Measurements from ENCODE around the gene GK2.

GK2 gene

GRCh38 chr4:79408063-79408462 is at the start of gene GK2:
TSS of gene GK2 (minus strand) at chr4:79408228. CDS start at chr4:79408200, 28 bp downstream.
- Histone ChIP-seq H3K36me3 (ENCODE audit: control insufficient read depth, insufficient read depth, low read length) (no peaks in the 10 kb centered on the region), H3K9ac (ENCODE audit: low read depth, low read length) (no peak within 1 kb of the TSS), H3K4me1 (ENCODE audit: control insufficient read depth, insufficient read depth, low read length) (no peaks in the 10 kb centered on the region), H3K9me3 (ENCODE audit: control insufficient read depth, insufficient read depth, low read length) (no peaks in the 10 kb centered on the region), H3K4me3 (ENCODE audit: low read depth, low read length) (no peak within 1 kb of the TSS), H3K27me3 (ENCODE audit: control insufficient read depth, insufficient read depth, low read length) (no peaks in the 10 kb centered on the region)

- H3K9me3 ChIP-seq (ENCODE audit: control insufficient read depth, insufficient read depth, low read length), result no peaks in the 10 kb centered on the region
- H3K4me3 ChIP-seq (ENCODE audit: low read depth, low read length), result no peak overlapping the region
- H3K36me3 ChIP-seq (ENCODE audit: control insufficient read depth, insufficient read depth, low read length), result no peaks in the 10 kb centered on the region
- no peak overlapping the region for H3K9ac ChIP-seq (ENCODE audit: low read depth, low read length)
- H3K27me3 ChIP-seq (ENCODE audit: control insufficient read depth, insufficient read depth, low read length), result no peaks in the 10 kb centered on the region
- no peaks in the 10 kb centered on the region for H3K4me1 ChIP-seq (ENCODE audit: control insufficient read depth, insufficient read depth, low read length)
Measured at GRCh38 chr4:79455216-79455615, 47.2 kb upstream of the GK2 start.

- Histone ChIP-seq H3K27me3 (ENCODE audit: control insufficient read depth, insufficient read depth, low read length) (no peaks in the 10 kb centered on the region), H3K36me3 (ENCODE audit: control insufficient read depth, insufficient read depth, low read length) (no peaks in the 10 kb centered on the region), H3K4me3 (ENCODE audit: low read depth, low read length) (no peak overlapping the region), H3K9me3 (ENCODE audit: control insufficient read depth, insufficient read depth, low read length) (no peaks in the 10 kb centered on the region), H3K9ac (ENCODE audit: low read depth, low read length) (no peak overlapping the region), H3K4me1 (ENCODE audit: control insufficient read depth, insufficient read depth, low read length) (no peaks in the 10 kb centered on the region)
Measured at GRCh38 chr4:79454656-79455055, 46.6 kb upstream of the GK2 start.

GRCh38 chr4:79450053-79450452 is 42.0 kb upstream of the GK2 start:
- H3K36me3 ChIP-seq (ENCODE audit: control insufficient read depth, insufficient read depth, low read length), result no peaks in the 10 kb centered on the region
- no peak overlapping the region for H3K4me3 ChIP-seq (ENCODE audit: low read depth, low read length)
- H3K9ac ChIP-seq (ENCODE audit: low read depth, low read length), result no peak overlapping the region
- H3K27me3 ChIP-seq (ENCODE audit: control insufficient read depth, insufficient read depth, low read length), result no peaks in the 10 kb centered on the region
- peaks cover 3% of the 10 kb centered on the region for H3K4me1 ChIP-seq (ENCODE audit: control insufficient read depth, insufficient read depth, low read length)
- H3K9me3 ChIP-seq (ENCODE audit: control insufficient read depth, insufficient read depth, low read length), result no peaks in the 10 kb centered on the region

GRCh38 chr4:79446145-79446544 is 38.1 kb upstream of the GK2 start:
- Histone ChIP-seq H3K4me1 (ENCODE audit: control insufficient read depth, insufficient read depth, low read length) (peaks cover 3% of the 10 kb centered on the region), H3K36me3 (ENCODE audit: control insufficient read depth, insufficient read depth, low read length) (no peaks in the 10 kb centered on the region), H3K4me3 (ENCODE audit: low read depth, low read length) (no peak overlapping the region), H3K9ac (ENCODE audit: low read depth, low read length) (no peak overlapping the region), H3K27me3 (ENCODE audit: control insufficient read depth, insufficient read depth, low read length) (no peaks in the 10 kb centered on the region), H3K9me3 (ENCODE audit: control insufficient read depth, insufficient read depth, low read length) (no peaks in the 10 kb centered on the region)

GRCh38 chr4:79445371-79445781 is 37.3 kb upstream of the GK2 start:
- Histone ChIP-seq H3K4me3 (ENCODE audit: low read depth, low read length) (no peak overlapping the region), H3K4me1 (ENCODE audit: control insufficient read depth, insufficient read depth, low read length) (peaks cover 3% of the 10 kb centered on the region)

GRCh38 chr4:79442422-79442821 is 34.4 kb upstream of the GK2 start:
- no peak overlapping the region for H3K4me3 ChIP-seq (ENCODE audit: low read depth, low read length)
- H3K36me3 ChIP-seq (ENCODE audit: control insufficient read depth, insufficient read depth, low read length), result no peaks in the 10 kb centered on the region
- H3K9me3 ChIP-seq (ENCODE audit: control insufficient read depth, insufficient read depth, low read length), result no peaks in the 10 kb centered on the region
- peaks cover 3% of the 10 kb centered on the region for H3K4me1 ChIP-seq (ENCODE audit: control insufficient read depth, insufficient read depth, low read length)
- no peak overlapping the region for H3K9ac ChIP-seq (ENCODE audit: low read depth, low read length)
- H3K27me3 ChIP-seq (ENCODE audit: control insufficient read depth, insufficient read depth, low read length), result no peaks in the 10 kb centered on the region

More at GRCh38 chr4:79445371-79445781, 37.3 kb upstream of the GK2 start:
- Histone ChIP-seq H3K36me3 (ENCODE audit: control insufficient read depth, insufficient read depth, low read length) (no peaks in the 10 kb centered on the region), H3K9ac (ENCODE audit: low read depth, low read length) (no peak overlapping the region), H3K9me3 (ENCODE audit: control insufficient read depth, insufficient read depth, low read length) (no peaks in the 10 kb centered on the region), H3K27me3 (ENCODE audit: control insufficient read depth, insufficient read depth, low read length) (no peaks in the 10 kb centered on the region)

- H3K27me3 ChIP-seq (ENCODE audit: control insufficient read depth, insufficient read depth, low read length), result no peaks in the 10 kb centered on the region
- H3K36me3 ChIP-seq (ENCODE audit: control insufficient read depth, insufficient read depth, low read length), result no peaks in the 10 kb centered on the region
- H3K4me1 ChIP-seq (ENCODE audit: control insufficient read depth, insufficient read depth, low read length), result no peaks in the 10 kb centered on the region
- no peaks in the 10 kb centered on the region for H3K9me3 ChIP-seq (ENCODE audit: control insufficient read depth, insufficient read depth, low read length)
- H3K4me3 ChIP-seq (ENCODE audit: low read depth, low read length), result no peak overlapping the region
- no peak overlapping the region for H3K9ac ChIP-seq (ENCODE audit: low read depth, low read length)
Measured at GRCh38 chr4:79439489-79439888, 31.5 kb upstream of the GK2 start.

GRCh38 chr4:79431839-79432238 is 23.8 kb upstream of the GK2 start:
- no peak overlapping the region for H3K4me3 ChIP-seq (ENCODE audit: low read depth, low read length)
- H3K27me3 ChIP-seq (ENCODE audit: control insufficient read depth, insufficient read depth, low read length), result no peaks in the 10 kb centered on the region
- no peaks in the 10 kb centered on the region for H3K4me1 ChIP-seq (ENCODE audit: control insufficient read depth, insufficient read depth, low read length)
- no peaks in the 10 kb centered on the region for H3K36me3 ChIP-seq (ENCODE audit: control insufficient read depth, insufficient read depth, low read length)
- H3K9me3 ChIP-seq (ENCODE audit: control insufficient read depth, insufficient read depth, low read length), result no peaks in the 10 kb centered on the region
- no peak overlapping the region for H3K9ac ChIP-seq (ENCODE audit: low read depth, low read length)

- Histone ChIP-seq H3K9ac (ENCODE audit: low read depth, low read length) (no peak overlapping the region), H3K4me1 (ENCODE audit: control insufficient read depth, insufficient read depth, low read length) (no peaks in the 10 kb centered on the region), H3K27me3 (ENCODE audit: control insufficient read depth, insufficient read depth, low read length) (no peaks in the 10 kb centered on the region), H3K4me3 (ENCODE audit: low read depth, low read length) (no peak overlapping the region), H3K36me3 (ENCODE audit: control insufficient read depth, insufficient read depth, low read length) (no peaks in the 10 kb centered on the region), H3K9me3 (ENCODE audit: control insufficient read depth, insufficient read depth, low read length) (no peaks in the 10 kb centered on the region)
Measured at GRCh38 chr4:79429113-79429903, 21.3 kb upstream of the GK2 start.

- no peaks in the 10 kb centered on the region for H3K9me3 ChIP-seq (ENCODE audit: control insufficient read depth, insufficient read depth, low read length)
Measured at GRCh38 chr4:79426989-79427388, 19.0 kb upstream of the GK2 start.

GRCh38 chr4:79425586-79425985 is 17.6 kb upstream of the GK2 start:
- Histone ChIP-seq H3K4me1 (ENCODE audit: control insufficient read depth, insufficient read depth, low read length) (no peaks in the 10 kb centered on the region), H3K9ac (ENCODE audit: low read depth, low read length) (no peak overlapping the region), H3K36me3 (ENCODE audit: control insufficient read depth, insufficient read depth, low read length) (no peaks in the 10 kb centered on the region), H3K27me3 (ENCODE audit: control insufficient read depth, insufficient read depth, low read length) (no peaks in the 10 kb centered on the region), H3K4me3 (ENCODE audit: low read depth, low read length) (no peak overlapping the region), H3K9me3 (ENCODE audit: control insufficient read depth, insufficient read depth, low read length) (no peaks in the 10 kb centered on the region)

More at GRCh38 chr4:79426989-79427388, 19.0 kb upstream of the GK2 start:
- no peaks in the 10 kb centered on the region for H3K4me1 ChIP-seq (ENCODE audit: control insufficient read depth, insufficient read depth, low read length)
- no peak overlapping the region for H3K9ac ChIP-seq (ENCODE audit: low read depth, low read length)
- H3K4me3 ChIP-seq (ENCODE audit: low read depth, low read length), result no peak overlapping the region
- H3K27me3 ChIP-seq (ENCODE audit: control insufficient read depth, insufficient read depth, low read length), result no peaks in the 10 kb centered on the region
- H3K36me3 ChIP-seq (ENCODE audit: control insufficient read depth, insufficient read depth, low read length), result no peaks in the 10 kb centered on the region
